ENCODE measurements around the gene ASIP. TPM values are rescaled to one million over a fixed set of nuclear protein-coding genes. Genes with fewer than 3 reads are reported as not detected.

The ASIP gene, protein sequence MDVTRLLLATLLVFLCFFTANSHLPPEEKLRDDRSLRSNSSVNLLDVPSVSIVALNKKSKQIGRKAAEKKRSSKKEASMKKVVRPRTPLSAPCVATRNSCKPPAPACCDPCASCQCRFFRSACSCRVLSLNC
- not detected in 2 replicates for total RNA-seq (2014; rRNA removed; shearing (Covaris generic))

GRCh38 chr20:34240693-34241615 is at the start of gene ASIP:
ASIP (plus strand) TSS chr20:34241423; CDS start chr20:34260375, 18,952 bp downstream.

GRCh38 chr20:34302723-34303533 is 61.7 kb downstream of the ASIP start, which contains the start of gene AHCY:
AHCY (minus strand) TSS chr20:34303355; CDS start chr20:34303270, 85 bp downstream.

Other genes with a start within 250 kb of the ASIP start
- 108 and 132 TPM in 2 replicates for gene RALY, start 247.5 kb upstream of the ASIP start, total RNA-seq (2014; rRNA removed; shearing (Covaris generic))
- gene EIF2S2, start 129.2 kb upstream of the ASIP start, total RNA-seq (2014; rRNA removed; shearing (Covaris generic)): 170 and 189 TPM in 2 replicates
- 155 and 165 TPM in 2 replicates for gene AHCY, start 61.9 kb downstream of the ASIP start, total RNA-seq (2014; rRNA removed; shearing (Covaris generic))
- gene ITCH, start 121.8 kb downstream of the ASIP start, total RNA-seq (2014; rRNA removed; shearing (Covaris generic)): 49.1 and 53.9 TPM in 2 replicates

All from A375 (cell line).